B cell (primary cell): ENCODE data around the gene GPR22. TPM values are rescaled to one million over a fixed set of nuclear protein-coding genes. Genes with fewer than 3 reads are reported as not detected.

Experiments
- ATAC-seq: fragments of 200-7000 bp; cut with Tn5 transposase; one replicate; pipeline ENCODE4 v1.10.0; 2021; ENCODE audit warnings: low read depth, mild to moderate bottlenecking, moderate number of reproducible peaks, moderate library complexity
- CTCF ChIA-PET: fragments of 350-600 bp; sonication (Branson Sonifier 250); formaldehyde crosslinking; loops from one replicate; lab custom pipeline; 2021; ENCODE audit warnings: antibody characterized with exemption, inconsistent platforms; lab: Charles Lee
- POLR2A ChIA-PET: fragments of 350-600 bp; sonication (Branson Sonifier 250); formaldehyde crosslinking; loops from one replicate; lab custom pipeline; 2021; ENCODE audit warnings: antibody characterized with exemption; lab: Charles Lee
- DNase-seq: peaks from one replicate; pipeline ENCODE4 v3.0.0; 2013
- H2AFZ ChIP-seq: 2 replicates; pipeline ENCODE4 v1.6.1; 2012; ENCODE audit warnings: mild to moderate bottlenecking, low read depth, low read length; ENCODE audit not compliant: insufficient read depth, poor library complexity, severe bottlenecking
- H3K27ac ChIP-seq, 2 donors: 1 replicate in 1 of 2; 2 replicates in 1 of 2; pipeline ENCODE4 v1.5.1; 2012 to 2013; ENCODE audit warnings: low read length in 2 of 2, mild to moderate bottlenecking in 2 of 2, moderate library complexity in 1 of 2
- H3K27me3 ChIP-seq, 4 experiments: fragments of 200-600 bp in 1 of 4; sonication (generic) in 1 of 4; replicated peaks in 1 of 4; 1 replicate in 2 of 4; 2 replicates in 2 of 4; pipeline versions ENCODE4 v1.6.1 to v1.7.0; 2013 to 2016; ENCODE audit warnings: low read length in 3 of 4, mild to moderate bottlenecking in 2 of 4, mixed read lengths in 1 of 4, moderate library complexity in 1 of 4; ENCODE audit not compliant: insufficient read depth in 4 of 4, control insufficient read depth in 3 of 4; ENCODE audit errors: control extremely low read depth in 1 of 4
- H3K36me3 ChIP-seq, 2 experiments: replicated peaks in 1 of 2; 1 replicate in 1 of 2; 2 replicates in 1 of 2; pipeline versions ENCODE4 v1.6.1 to v1.7.1; 2013; ENCODE audit warnings: low read length in 1 of 2; ENCODE audit not compliant: insufficient read depth in 2 of 2, control insufficient read depth in 1 of 2; ENCODE audit errors: control extremely low read depth in 1 of 2, extremely low read depth in 1 of 2
- H3K4me1 ChIP-seq, 2 donors: fragments of 200-600 bp in 1 of 2; sonication (generic) in 1 of 2; 1 replicate in 1 of 2; 2 replicates in 1 of 2; pipeline versions ENCODE4 v1.5.1 to v1.6.1; 2013 to 2017; ENCODE audit warnings: low read length in 2 of 2; ENCODE audit not compliant: control insufficient read depth in 2 of 2, insufficient read depth in 2 of 2
- H3K4me2 ChIP-seq: replicated peaks from 2 replicates; pipeline ENCODE3; 2012; ENCODE audit warnings: mild to moderate bottlenecking, low read depth, low read length; ENCODE audit not compliant: poor library complexity, severe bottlenecking
- H3K4me3 ChIP-seq, 5 experiments: fragments of 200-600 bp in 1 of 5; sonication (generic) in 1 of 5; 1 replicate in 3 of 5; 2 replicates in 2 of 5; pipeline versions ENCODE4 v1.5.1 to v1.7.0; 2011 to 2016; ENCODE audit warnings: low read length in 4 of 5, mild to moderate bottlenecking in 4 of 5, low read depth in 2 of 5, control low read depth in 1 of 5, moderate library complexity in 1 of 5; ENCODE audit not compliant: insufficient read depth in 1 of 5; ENCODE audit errors: control extremely low read depth in 1 of 5, extremely low read depth in 1 of 5
- H3K79me2 ChIP-seq: fragments of 200-600 bp; sonication (generic); one replicate; pipeline ENCODE4 v1.6.0; 2016; ENCODE audit warnings: low read length; ENCODE audit not compliant: control insufficient read depth, insufficient read depth
- H3K9ac ChIP-seq: fragments of 200-600 bp; sonication (generic); 2 replicates; pipeline ENCODE4 v1.6.1; 2017; ENCODE audit warnings: mild to moderate bottlenecking, low read length, moderate library complexity
- H3K9me3 ChIP-seq, 3 donors: one replicate each; pipeline versions ENCODE4 v1.6.1 to v1.7.1; 2013; ENCODE audit warnings: low read length in 2 of 3; ENCODE audit not compliant: control insufficient read depth in 2 of 3, insufficient read depth in 1 of 3; ENCODE audit errors: control extremely low read depth in 1 of 3
- H4K20me1 ChIP-seq: 2 replicates; pipeline ENCODE4 v1.6.0; 2012; ENCODE audit warnings: mild to moderate bottlenecking, low read length; ENCODE audit not compliant: insufficient read depth, control insufficient read depth, poor library complexity, severe bottlenecking
- H3K27ac Mint-ChIP-seq: one replicate; pipeline ENCODE4 v1.8.0; 2021; ENCODE audit warnings: mixed read lengths
- H3K27me3 Mint-ChIP-seq: one replicate; pipeline ENCODE4 v1.8.0; 2021; ENCODE audit warnings: mixed read lengths
- H3K4me1 Mint-ChIP-seq: one replicate; pipeline ENCODE4 v1.8.0; 2021; ENCODE audit warnings: mixed read lengths
- H3K4me3 Mint-ChIP-seq: one replicate; pipeline ENCODE4 v1.8.0; 2021; ENCODE audit warnings: mixed read lengths
- H3K9me3 Mint-ChIP-seq: one replicate; pipeline ENCODE4 v1.8.0; 2022; ENCODE audit warnings: mixed read lengths; ENCODE audit not compliant: insufficient read depth
- CTCF ChIP-seq: fragments of 200-600 bp; IDR thresholded peaks from one replicate; pipeline ENCODE4 v1.8.0; 2022; ENCODE audit warnings: antibody characterized with exemption, mild to moderate bottlenecking
- EZH2 ChIP-seq: IDR thresholded peaks from 2 replicates; pipeline ENCODE4 v1.6.1; 2012; ENCODE audit warnings: borderline replicate concordance, low read depth, mild to moderate bottlenecking, moderate library complexity, low read length; ENCODE audit not compliant: insufficient read depth, poor library complexity, severe bottlenecking
- WGBS: methylation state at CpG from one replicate; pipeline ENCODE4 v1.1.5; 2013; ENCODE audit warnings: missing lambda C conversion rate; ENCODE audit not compliant: insufficient coverage; 5-methylcytosine and 5-hydroxymethylcytosine counted together
- intact Hi-C: fragments of 100-400 bp; cut with micrococcal nuclease; formaldehyde crosslinking; loops from one replicate; pipeline ENCODE4 v1.10.0; 2022
- polyA plus RNA-seq: library from polyadenylated mRNA; depleted of rRNA; stranded (reverse); fragments of >200 nt; gene quantifications from 2 replicates; pipeline ENCODE4 v1.2.3, GENCODE V29; 2012
- total RNA-seq, 2 donors: library from RNA; stranded (reverse); fragments of 120-200 nt in 1 of 2; gene quantifications; 1 replicate in 1 of 2; 2 replicates in 1 of 2; pipeline versions ENCODE4 v1.2.3 to v1.2.4, GENCODE V29; 2013 to 2022

The GPR22 gene
- total and polyA plus RNA-seq, 2 donors (not counting 1 experiment from before 2014, with no cell fraction given): not detected

- no peak for TF ChIP-seq CTCF
- TF ChIP-seq EZH2: no peak
- no peak for ATAC-seq
- POLR2A ChIA-PET: no interaction called here
- no peak for DNase-seq
- intact Hi-C loops: no loop called here
- no peaks in the 10 kb centered on the region for H3K4me1 ChIP-seq
- no peaks in the 10 kb centered on the region for H3K79me2 ChIP-seq
- no peak overlapping the region for H3K4me3 ChIP-seq
- no peak overlapping the region for H3K4me3 Mint-ChIP-seq
- H4K20me1 ChIP-seq: no peaks in the 10 kb centered on the region
- no peaks in the 10 kb centered on the region for H3K9me3 Mint-ChIP-seq
- no peaks in the 10 kb centered on the region for H3K27me3 ChIP-seq
- H3K9me3 ChIP-seq: no peaks in the 10 kb centered on the region
- peaks cover 1 to 10% of the 10 kb centered on the region in 2 experiments for H3K36me3 ChIP-seq
- H3K27ac ChIP-seq: no peak overlapping the region
- no peak overlapping the region for H3K9ac ChIP-seq
- H3K27ac Mint-ChIP-seq: no peak overlapping the region
- CTCF ChIA-PET: no interaction called here
- no peak overlapping the region for H2AFZ ChIP-seq
- H3K4me2 ChIP-seq: no peak overlapping the region
- H3K27me3 Mint-ChIP-seq: no peaks in the 10 kb centered on the region
- peaks cover 8% of the 10 kb centered on the region for H3K4me1 Mint-ChIP-seq
- WGBS: 80% methylated on average over 2 of the region's 2 CpGs
Observed at GRCh38 chr7:107505997-107506673, 36.3 kb downstream of the GPR22 start.

DNA sequence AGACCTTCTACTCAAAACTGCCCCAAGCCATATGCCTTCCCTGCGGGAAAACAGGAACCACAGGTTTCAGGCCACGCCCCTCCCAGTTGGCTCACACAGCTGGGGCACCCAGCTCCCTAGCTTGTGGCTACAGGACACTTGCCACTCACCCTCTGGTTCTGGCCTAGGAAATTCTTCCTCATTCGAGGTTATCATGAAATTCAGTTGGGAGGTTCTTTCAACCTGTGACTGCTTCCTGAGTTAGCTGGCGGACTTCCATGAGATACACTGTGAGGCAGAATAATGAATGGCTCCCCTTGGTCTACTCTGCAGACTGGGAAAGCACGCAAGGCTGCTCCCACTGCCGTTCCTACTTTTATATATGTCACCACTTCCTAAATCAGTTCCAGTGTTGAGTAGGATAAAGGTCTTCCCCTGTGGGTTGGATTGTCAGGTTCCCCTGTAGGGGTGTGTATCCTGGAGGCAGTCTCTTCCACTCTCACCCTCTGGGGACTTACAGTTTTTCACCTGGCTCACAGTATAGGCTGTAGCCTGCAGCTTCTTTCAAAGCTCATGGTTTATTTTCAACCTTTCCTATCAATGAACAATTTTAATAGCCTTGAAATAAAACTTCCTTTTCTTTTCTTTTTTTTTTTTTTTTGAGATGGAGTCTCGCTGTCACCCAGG lies 37.0 kb downstream of the GPR22 start:
- H3K27me3 ChIP-seq: no peaks in the 10 kb centered on the region
- Mint-ChIP-seq H3K4me3 (no peak overlapping the region), H3K9me3 (no peaks in the 10 kb centered on the region), H3K27ac (no peak overlapping the region), H3K27me3 (no peaks in the 10 kb centered on the region), H3K4me1 (peaks cover 8% of the 10 kb centered on the region)
- no peaks in the 10 kb centered on the region for H4K20me1 ChIP-seq
- H3K27ac ChIP-seq: no peak overlapping the region
- H3K4me1 ChIP-seq: no peaks in the 10 kb centered on the region
- ATAC-seq (no peak), DNase-seq (no peak)
- ChIA-PET POLR2A (no interaction called here), CTCF (no interaction called here)
- H3K79me2 ChIP-seq: no peaks in the 10 kb centered on the region
- no peak overlapping the region for H3K4me3 ChIP-seq
- no peak overlapping the region for H3K4me2 ChIP-seq
- H3K36me3 ChIP-seq: peaks cover 1 to 10% of the 10 kb centered on the region in 2 experiments
- TF ChIP-seq CTCF: no peak
- no peak for TF ChIP-seq EZH2
- intact Hi-C loops: no loop called here
- H2AFZ ChIP-seq: no peak overlapping the region
- 61% methylated on average over 4 of the region's 7 CpGs for WGBS
- H3K9me3 ChIP-seq: no peaks in the 10 kb centered on the region
- no peak overlapping the region for H3K9ac ChIP-seq
